SK-N-SH (cell line): ENCODE results near the gene EHD3.

Source experiments
- EZH2phosphoT487 ChIP-seq: fragments of 200-600 bp; sonication (generic); IDR thresholded peaks from 2 replicates; pipeline ENCODE4 v1.6.1; 2017; ENCODE audit warnings: low read depth, mixed run types, mild to moderate bottlenecking, antibody characterized with exemption, moderate library complexity, borderline replicate concordance
- MAX ChIP-seq: IDR thresholded peaks from 2 replicates; pipeline ENCODE4 v1.4.0; 2012; ENCODE audit warnings: low read depth
- MEF2A ChIP-seq: IDR thresholded peaks from 2 replicates; pipeline ENCODE4 v1.4.0; 2012; ENCODE audit warnings: low read depth, borderline replicate concordance
- POLR2AphosphoS5 ChIP-seq: IDR thresholded peaks from 2 replicates; pipeline ENCODE4 v1.6.1; 2012; ENCODE audit warnings: low read depth, low read length
- RAD21 ChIP-seq: IDR thresholded peaks from 2 replicates; pipeline ENCODE4 v1.6.1; 2012; ENCODE audit warnings: mild to moderate bottlenecking, low read length
- RCOR1 ChIP-seq: fragments of 150-350 bp; IDR thresholded peaks from 2 replicates; pipeline ENCODE4 v1.6.1; 2017; ENCODE audit warnings: antibody characterized with exemption, low read length
- RXRA ChIP-seq: IDR thresholded peaks from 2 replicates; pipeline ENCODE4 v1.4.0; 2012; ENCODE audit warnings: low read depth, mild to moderate bottlenecking, borderline replicate concordance
- SIN3A ChIP-seq: IDR thresholded peaks from 2 replicates; pipeline ENCODE4 v1.6.1; 2012; ENCODE audit warnings: low read depth, mild to moderate bottlenecking, low read length, moderate library complexity, borderline replicate concordance
- SMC3 ChIP-seq: IDR thresholded peaks from 2 replicates; pipeline ENCODE4 v1.6.1; 2012; ENCODE audit warnings: low read depth, low read length, improper control_type of control experiment
- TCF12 ChIP-seq: IDR thresholded peaks from 2 replicates; pipeline ENCODE4 v1.4.0; 2012
- TEAD4 ChIP-seq: IDR thresholded peaks from 2 replicates; pipeline ENCODE4 v1.4.0; 2012; ENCODE audit warnings: mild to moderate bottlenecking, borderline replicate concordance; ENCODE audit not compliant: insufficient read depth
- TF ChIP-seq, protein P1 (sequence below): fragments of 200-600 bp; sonication (generic); IDR thresholded peaks from 2 replicates; pipeline ENCODE4 v1.6.1; 2017; ENCODE audit warnings: antibody characterized with exemption, mild to moderate bottlenecking, moderate library complexity
- TF ChIP-seq, protein P2 (sequence below): fragments of 150-350 bp; IDR thresholded peaks from 2 replicates; pipeline ENCODE4 v1.6.1; 2017; ENCODE audit warnings: antibody characterized with exemption, low read length, low read depth, borderline replicate concordance

GRCh38 chr2:31240381-31241365, 6.7 kb downstream of the EHD3 start:
- TF ChIP-seq MAX (no peak), TCF12 (no peak), TEAD4 (no peak), RXRA (no peak), RCOR1 (no peak), POLR2AphosphoS5 (no peak), RAD21 (no peak), SMC3 (no peak), EZH2phosphoT487 (no peak), SIN3A (no peak), MEF2A (no peak)
- TF ChIP-seq, protein P1, sequence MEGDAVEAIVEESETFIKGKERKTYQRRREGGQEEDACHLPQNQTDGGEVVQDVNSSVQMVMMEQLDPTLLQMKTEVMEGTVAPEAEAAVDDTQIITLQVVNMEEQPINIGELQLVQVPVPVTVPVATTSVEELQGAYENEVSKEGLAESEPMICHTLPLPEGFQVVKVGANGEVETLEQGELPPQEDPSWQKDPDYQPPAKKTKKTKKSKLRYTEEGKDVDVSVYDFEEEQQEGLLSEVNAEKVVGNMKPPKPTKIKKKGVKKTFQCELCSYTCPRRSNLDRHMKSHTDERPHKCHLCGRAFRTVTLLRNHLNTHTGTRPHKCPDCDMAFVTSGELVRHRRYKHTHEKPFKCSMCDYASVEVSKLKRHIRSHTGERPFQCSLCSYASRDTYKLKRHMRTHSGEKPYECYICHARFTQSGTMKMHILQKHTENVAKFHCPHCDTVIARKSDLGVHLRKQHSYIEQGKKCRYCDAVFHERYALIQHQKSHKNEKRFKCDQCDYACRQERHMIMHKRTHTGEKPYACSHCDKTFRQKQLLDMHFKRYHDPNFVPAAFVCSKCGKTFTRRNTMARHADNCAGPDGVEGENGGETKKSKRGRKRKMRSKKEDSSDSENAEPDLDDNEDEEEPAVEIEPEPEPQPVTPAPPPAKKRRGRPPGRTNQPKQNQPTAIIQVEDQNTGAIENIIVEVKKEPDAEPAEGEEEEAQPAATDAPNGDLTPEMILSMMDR = no peak
- TF ChIP-seq, protein P2, sequence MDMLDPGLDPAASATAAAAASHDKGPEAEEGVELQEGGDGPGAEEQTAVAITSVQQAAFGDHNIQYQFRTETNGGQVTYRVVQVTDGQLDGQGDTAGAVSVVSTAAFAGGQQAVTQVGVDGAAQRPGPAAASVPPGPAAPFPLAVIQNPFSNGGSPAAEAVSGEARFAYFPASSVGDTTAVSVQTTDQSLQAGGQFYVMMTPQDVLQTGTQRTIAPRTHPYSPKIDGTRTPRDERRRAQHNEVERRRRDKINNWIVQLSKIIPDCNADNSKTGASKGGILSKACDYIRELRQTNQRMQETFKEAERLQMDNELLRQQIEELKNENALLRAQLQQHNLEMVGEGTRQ = no peak
